Anterior cingulate cortex (tissue), 58 donors: Measurements from ENCODE around the gene LTB4R.

Source experiments
- DNase-seq, 58 donors: peaks; one replicate each; lab custom pipeline; 2025; lab: John Stamatoyannopoulos, UW

The LTB4R gene

GRCh38 chr14:24316597-24316950 lies 5.3 kb downstream of the LTB4R start:
- no peak for DNase-seq

GRCh38 chr14:24317141-24317928 lies 6.0 kb downstream of the LTB4R start:
- no peak for DNase-seq

GRCh38 chr14:24321212-24321975 lies 10.1 kb downstream of the LTB4R start:
- no peak for DNase-seq

- DNase-seq = no peak
Measured at GRCh38 chr14:24322672-24323071, 11.4 kb downstream of the LTB4R start.

GRCh38 chr14:24323341-24323740 lies 12.0 kb downstream of the LTB4R start:
- no peak for DNase-seq

GRCh38 chr14:24324024-24324423 lies 12.7 kb downstream of the LTB4R start:
- no peak for DNase-seq

GRCh38 chr14:24325041-24325530 lies 13.8 kb downstream of the LTB4R start:
- no peak for DNase-seq

GRCh38 chr14:24325963-24326362 lies 14.7 kb downstream of the LTB4R start:
- no peak for DNase-seq

GRCh38 chr14:24327303-24327702 lies 16.0 kb downstream of the LTB4R start:
- no peak for DNase-seq

GRCh38 chr14:24327914-24328313 lies 16.6 kb downstream of the LTB4R start:
- peak in 21 of 58 donors; percentile 9 to 65 (median 34) for DNase-seq

- no peak for DNase-seq
Measured at GRCh38 chr14:24329073-24329663, 17.9 kb downstream of the LTB4R start.

- peak in 1 of 58 donors; percentile 18 for DNase-seq
Measured at GRCh38 chr14:24329736-24330135, 18.4 kb downstream of the LTB4R start.

GRCh38 chr14:24330973-24331674 lies 19.8 kb downstream of the LTB4R start:
- DNase-seq = no peak

- DNase-seq = no peak
Measured at GRCh38 chr14:24331731-24332267, 20.5 kb downstream of the LTB4R start.

- DNase-seq = peak in 34 of 58 donors; percentile 5 to 56 (median 36)
Measured at GRCh38 chr14:24332268-24332993, 21.1 kb downstream of the LTB4R start.

- no peak for DNase-seq
Measured at GRCh38 chr14:24334431-24335291, 23.4 kb downstream of the LTB4R start, which contains the start of gene ADCY4. Gene ADCY4, minus strand, starts transcription at chr14:24335071. Its CDS starts 419 bp downstream, at chr14:24334652.

- DNase-seq = no peak
Measured at GRCh38 chr14:24335461-24336171, 24.3 kb downstream of the LTB4R start.
